ENCODE results near the gene COL5A2.

The COL5A2 gene

GRCh38 chr2:189179570-189179950 lies at the start of gene COL5A2:
Gene COL5A2 (minus strand): TSS chr2:189179761. CDS start chr2:189179604, 157 bp downstream.
- DNase-seq = no peak

- DNase-seq = no peak
Measured at GRCh38 chr2:189226017-189226416, 46.5 kb upstream of the COL5A2 start.

- no peak for DNase-seq
Measured at GRCh38 chr2:189225032-189225431, 45.5 kb upstream of the COL5A2 start.

- no peak for DNase-seq
Measured at GRCh38 chr2:189222468-189223105, 43.0 kb upstream of the COL5A2 start.

- no peak for DNase-seq
Measured at GRCh38 chr2:189221811-189222467, 42.4 kb upstream of the COL5A2 start.

GRCh38 chr2:189218236-189218635 lies 38.7 kb upstream of the COL5A2 start:
- DNase-seq = no peak

- no peak for DNase-seq
Measured at GRCh38 chr2:189217541-189217940, 38.0 kb upstream of the COL5A2 start.

GRCh38 chr2:189217051-189217450 lies 37.5 kb upstream of the COL5A2 start:
- no peak for DNase-seq

GRCh38 chr2:189214484-189214883 lies 34.9 kb upstream of the COL5A2 start:
- DNase-seq = no peak

- DNase-seq = no peak
Measured at GRCh38 chr2:189213250-189213649, 33.7 kb upstream of the COL5A2 start.

GRCh38 chr2:189210250-189211087 lies 30.9 kb upstream of the COL5A2 start:
- peak; percentile 15 for DNase-seq

GRCh38 chr2:189208254-189208653 lies 28.7 kb upstream of the COL5A2 start:
- DNase-seq = no peak

- DNase-seq = no peak
Measured at GRCh38 chr2:189204322-189204941, 24.9 kb upstream of the COL5A2 start.

- DNase-seq = no peak
Measured at GRCh38 chr2:189203177-189203799, 23.7 kb upstream of the COL5A2 start.

- no peak for DNase-seq
Measured at GRCh38 chr2:189199797-189200196, 20.2 kb upstream of the COL5A2 start.

GRCh38 chr2:189192766-189193165 lies 13.2 kb upstream of the COL5A2 start:
- DNase-seq = no peak

- no peak for DNase-seq
Measured at GRCh38 chr2:189191766-189192165, 12.2 kb upstream of the COL5A2 start.

- DNase-seq = no peak
Measured at GRCh38 chr2:189190685-189191084, 11.1 kb upstream of the COL5A2 start.

GRCh38 chr2:189188115-189188805 lies 8.7 kb upstream of the COL5A2 start:
- no peak for DNase-seq

- DNase-seq = no peak
Measured at GRCh38 chr2:189183170-189183569, 3.6 kb upstream of the COL5A2 start.

GRCh38 chr2:189181706-189182105 lies 2.1 kb upstream of the COL5A2 start:
- DNase-seq = no peak

Data from NCI-H446 treated with DMSO at 0.1 percent for 48 hours (cell line).